Body of pancreas (tissue), 4 donors: ENCODE data around the gene DYNC1LI2. TPM values are rescaled to one million over a fixed set of nuclear protein-coding genes. Genes with fewer than 3 reads are reported as not detected.

Source experiments
- ATAC-seq: fragments of 150-250 bp; one replicate; pipeline ENCODE4 v1.9.1; 2016
- DNase-seq, 4 donors: peaks; one replicate each; pipeline ENCODE4 v3.0.0-alpha.2; 2019
- H3K27ac ChIP-seq, 4 donors: fragments of 200-600 bp; sonication (generic); 1 replicate in 3 of 4; 2 replicates in 1 of 4; pipeline versions ENCODE4 v1.5.1 to v1.6.1; 2016 to 2019; ENCODE audit warnings: mild to moderate bottlenecking in 1 of 4, mixed read lengths in 1 of 4, moderate library complexity in 1 of 4
- H3K27me3 ChIP-seq, 2 donors: fragments of 200-600 bp; sonication (generic); one replicate each; pipeline ENCODE4 v1.6.0; 2016; ENCODE audit warnings: mild to moderate bottlenecking in 1 of 2
- H3K36me3 ChIP-seq, 2 donors: fragments of 200-600 bp; sonication (generic); replicated peaks in 1 of 2; 2 replicates each; pipeline ENCODE4 v1.5.1; 2016; ENCODE audit warnings: low read depth in 2 of 2; ENCODE audit not compliant: insufficient read depth in 1 of 2
- H3K4me1 ChIP-seq: fragments of 200-600 bp; sonication (generic); one replicate; pipeline ENCODE4 v1.6.0; 2016
- H3K4me3 ChIP-seq, 2 donors: fragments of 200-600 bp; sonication (generic); 1 replicate in 1 of 2; 2 replicates in 1 of 2; pipeline ENCODE4 v1.5.1; 2016 to 2019
- H3K9me3 ChIP-seq, 3 donors: fragments of 200-600 bp; sonication (generic); 1 replicate in 2 of 3; 2 replicates in 1 of 3; pipeline ENCODE4 v1.5.1; 2016
- CTCF ChIP-seq, 7 experiments: fragments of 450-650 bp in 4 of 7; fragments of 200-600 bp in 3 of 7; sonication (generic) in 3 of 7; IDR thresholded peaks; one replicate each; pipeline ENCODE4 v1.5.1; 2016 to 2019; ENCODE audit warnings: antibody characterized with exemption in 7 of 7
- POLR2A ChIP-seq, 3 donors: fragments of 450-650 bp; IDR thresholded peaks; one replicate each; pipeline ENCODE4 v1.6.1; 2016; ENCODE audit warnings: antibody characterized with exemption in 3 of 3, mild to moderate bottlenecking in 2 of 3
- WGBS, 2 donors: methylation state at CpG; one replicate each; pipeline ENCODE4 v1.1.5; 2017; 5-methylcytosine and 5-hydroxymethylcytosine counted together
- intact Hi-C: fragments of 100-400 bp; cut with DNase I; formaldehyde crosslinking; loops from one replicate; pipeline ENCODE4 v1.15.1; 2023
- total RNA-seq, 2 donors: library from RNA; depleted of rRNA; stranded (reverse); fragments of >200 nt; gene quantifications; one replicate each; pipeline ENCODE4 v1.1.0, GENCODE V29; 2016

DYNC1LI2 gene
- total RNA-seq, 2 donors from 2014 or later: 87.3 to 109 TPM

DNA sequence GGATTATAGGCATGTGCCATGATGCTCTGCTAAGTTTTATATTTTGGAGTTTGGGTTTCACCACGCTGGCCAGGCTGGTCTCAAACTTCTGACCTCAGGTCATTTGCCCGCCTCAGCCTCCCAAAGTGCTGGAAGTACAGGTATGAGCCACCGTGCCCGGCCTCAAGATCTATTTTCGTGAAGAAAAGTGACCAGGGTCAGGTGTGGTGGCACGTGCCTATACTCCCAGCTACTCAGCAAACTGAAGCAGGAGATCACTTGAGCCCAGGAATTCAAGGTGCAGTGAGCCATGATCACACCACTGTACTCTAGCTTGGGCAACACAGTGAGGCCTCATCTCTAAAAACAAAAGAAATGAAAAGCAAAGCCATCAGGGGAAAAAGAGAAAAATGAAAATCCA lies 73.6 kb downstream of the DYNC1LI2 start:
- Histone ChIP-seq H3K27ac (no peak overlapping the region), H3K36me3 (no peaks in the 10 kb centered on the region), H3K27me3 (no peaks in the 10 kb centered on the region), H3K4me1 (peaks cover 21% of the 10 kb centered on the region), H3K9me3 (no peaks in the 10 kb centered on the region), H3K4me3 (no peak overlapping the region)
- TF ChIP-seq CTCF (IDR thresholded peaks at IDR 0.05) (no peak), POLR2A (IDR thresholded peaks at IDR 0.05) (no peak)
- 75 to 82% methylated on average over 6 of the region's 6 CpGs for whole genome bisulfite sequencing, 2 donors
- intact Hi-C loops: no loop called here
- DNase-seq: no peak
- no peak for ATAC-seq

GRCh38 chr16:66677179-66677578 lies 74.2 kb downstream of the DYNC1LI2 start:
- 81 to 88% methylated on average over 7 of the region's 7 CpGs for WGBS, 2 donors
- H3K4me3 ChIP-seq: no peak overlapping the region
- no peaks in the 10 kb centered on the region for H3K27me3 ChIP-seq
- ATAC-seq (no peak), DNase-seq (no peak)
- TF ChIP-seq CTCF (IDR thresholded peaks at IDR 0.05) (no peak), POLR2A (IDR thresholded peaks at IDR 0.05) (no peak)
- no peaks in the 10 kb centered on the region for H3K36me3 ChIP-seq
- H3K4me1 ChIP-seq: peaks cover 21% of the 10 kb centered on the region
- no peaks in the 10 kb centered on the region for H3K9me3 ChIP-seq
- intact Hi-C loops: no loop called here
- H3K27ac ChIP-seq: no peak overlapping the region

- TF ChIP-seq POLR2A (IDR thresholded peaks at IDR 0.05) (no peak), CTCF (IDR thresholded peaks at IDR 0.05) (no peak)
- intact Hi-C loops: no loop called here
- DNase-seq: no peak
- peaks cover 21% of the 10 kb centered on the region for H3K4me1 ChIP-seq
- H3K36me3 ChIP-seq: no peaks in the 10 kb centered on the region
- WGBS, 2 donors: 66 to 82% methylated on average over 3 of the region's 3 CpGs
- ATAC-seq: no peak
- no peak overlapping the region for H3K4me3 ChIP-seq
- H3K9me3 ChIP-seq: no peaks in the 10 kb centered on the region
- H3K27me3 ChIP-seq: no peaks in the 10 kb centered on the region
- H3K27ac ChIP-seq: no peak overlapping the region
These were observed 74.8 kb downstream of the DYNC1LI2 start for GRCh38 chr16:66676599-66676998.

GRCh38 chr16:66673691-66674090 lies 77.7 kb downstream of the DYNC1LI2 start:
- no peak for ATAC-seq
- TF ChIP-seq POLR2A (IDR thresholded peaks at IDR 0.05) (no peak), CTCF (IDR thresholded peaks at IDR 0.05) (no peak)
- 78 to 93% methylated on average over 2 of the region's 2 CpGs for WGBS, 2 donors
- Histone ChIP-seq H3K27ac (no peak overlapping the region), H3K4me3 (no peak overlapping the region), H3K4me1 (peaks cover 11% of the 10 kb centered on the region), H3K9me3 (no peaks in the 10 kb centered on the region), H3K27me3 (no peaks in the 10 kb centered on the region), H3K36me3 (no peaks in the 10 kb centered on the region)
- DNase-seq: no peak
- intact Hi-C loops: no loop called here

Other genes with a start within 250 kb of the DYNC1LI2 start
- gene TK2, start 201.5 kb downstream of the DYNC1LI2 start, total RNA-seq: 10 to 100 TPM; 23.1 to 26.0 TPM
- gene CKLF, start 199.0 kb downstream of the DYNC1LI2 start, total RNA-seq: 10 to 100 TPM in 1 of 2 donors, not detected in 1; 33.5 TPM
- gene CMTM1, start 185.2 kb downstream of the DYNC1LI2 start, total RNA-seq: not detected
- not detected for gene CMTM2, start 172.1 kb downstream of the DYNC1LI2 start, total RNA-seq
- gene CMTM3, start 146.9 kb downstream of the DYNC1LI2 start, total RNA-seq: 1 to 10 TPM; 4.3 to 6.0 TPM
- 10 to 100 TPM; 35.9 to 36.6 TPM for gene CMTM4, start 54.9 kb downstream of the DYNC1LI2 start, total RNA-seq
- not detected for gene TERB1, start 50.0 kb upstream of the DYNC1LI2 start, total RNA-seq
- gene NAE1, start 79.4 kb upstream of the DYNC1LI2 start, total RNA-seq: 10 to 100 TPM; 25.7 to 34.6 TPM
- not detected for gene CA7, start 92.8 kb upstream of the DYNC1LI2 start, total RNA-seq
- 1 to 10 TPM; 4.4 to 6.9 TPM for gene PDP2, start 128.9 kb upstream of the DYNC1LI2 start, total RNA-seq
- not detected for gene CDH16, start 167.3 kb upstream of the DYNC1LI2 start, total RNA-seq
- gene RRAD, start 173.9 kb upstream of the DYNC1LI2 start, total RNA-seq: 1 to 10 TPM in 1 of 2 donors, not detected in 1; 8.3 TPM
- gene CIAO2B, start 182.8 kb upstream of the DYNC1LI2 start, total RNA-seq: 10 to 100 TPM in 1 of 2 donors, 1 to 10 TPM in 1; 7.6 to 15.3 TPM
- 10 to 100 TPM; 24.9 to 29.3 TPM for gene CES2, start 183.9 kb upstream of the DYNC1LI2 start, total RNA-seq
- gene CES3, start 209.7 kb upstream of the DYNC1LI2 start, total RNA-seq: 1 to 10 TPM; 5.2 to 5.6 TPM
- gene CES4A, start 237.0 kb upstream of the DYNC1LI2 start, total RNA-seq: 10 to 100 TPM; 10.9 to 16.5 TPM